AG09309 (cell line): Measurements from ENCODE around the gene BCAR3.

Experiments
- DNase-seq: peaks from one replicate; pipeline ENCODE4 v3.0.0-alpha.2; 2010; ENCODE audit warnings: low read depth
- H3K4me3 ChIP-seq: 2 replicates; pipeline ENCODE4 v1.5.1; 2011; ENCODE audit warnings: mild to moderate bottlenecking, low read depth, low read length, moderate library complexity; ENCODE audit not compliant: control insufficient read depth
- CTCF ChIP-seq: IDR thresholded peaks from 2 replicates; pipeline ENCODE4 v1.5.1; 2011; ENCODE audit warnings: mild to moderate bottlenecking, low read depth, low read length, inconsistent platforms; ENCODE audit not compliant: insufficient read depth, control insufficient read depth; ENCODE audit errors: missing control alignments

The BCAR3 gene

DNA sequence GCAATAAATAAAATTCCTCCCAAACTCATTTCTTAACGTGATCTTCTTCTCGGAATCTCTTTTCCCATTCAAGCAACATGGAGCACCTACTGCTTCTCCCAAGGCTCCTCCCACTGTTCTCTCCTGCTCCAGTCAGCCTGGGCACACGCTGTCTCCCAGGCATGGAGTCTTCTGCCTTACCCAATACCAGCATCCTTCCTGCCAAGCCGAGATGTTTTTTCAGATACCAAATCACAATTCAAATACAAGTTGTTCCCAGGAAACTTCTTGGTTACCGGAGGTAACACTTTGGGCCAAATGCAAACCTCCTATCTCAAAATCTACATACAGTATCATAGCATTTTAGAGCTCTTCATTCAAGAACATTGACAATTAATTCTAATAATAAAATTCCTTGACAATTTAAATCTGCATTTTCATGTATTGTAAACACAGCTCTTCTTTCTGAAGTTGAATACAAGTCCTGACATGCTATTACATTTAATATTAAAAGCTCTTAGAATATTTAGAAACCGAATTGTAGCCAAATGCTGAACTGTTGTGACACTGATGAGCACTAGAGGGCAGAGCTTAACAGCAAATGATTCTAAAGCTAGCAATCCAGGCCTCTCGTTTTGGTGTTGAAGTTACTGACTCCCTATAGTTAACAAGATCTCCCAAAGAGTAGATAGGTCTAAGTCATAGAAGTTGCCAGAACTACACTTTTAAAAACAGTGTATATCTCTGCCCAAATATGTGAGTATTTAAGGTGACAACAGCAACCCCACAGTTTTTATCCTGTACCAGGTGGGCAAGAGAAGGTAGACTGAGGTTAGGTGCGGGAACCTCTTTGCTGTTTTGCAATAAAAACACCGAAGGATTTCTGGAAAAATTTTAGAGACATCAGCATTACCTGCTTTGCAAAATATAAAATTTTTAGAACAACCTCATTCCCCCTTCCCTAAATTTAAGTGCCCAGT is 52.3 kb downstream of the BCAR3 start:
- peak; percentile 71 for TF ChIP-seq CTCF
- no peak for DNase-seq
- no peak overlapping the region for H3K4me3 ChIP-seq

GRCh38 chr1:93628681-93629080 is 53.0 kb downstream of the BCAR3 start:
- TF ChIP-seq CTCF = no peak
- DNase-seq = no peak
- H3K4me3 ChIP-seq = no peak overlapping the region

GRCh38 chr1:93625582-93626327 is 55.9 kb downstream of the BCAR3 start:
- TF ChIP-seq CTCF = no peak
- peak; percentile 59 for DNase-seq

GRCh38 chr1:93623875-93624274 is 57.8 kb downstream of the BCAR3 start:
- H3K4me3 ChIP-seq = no peak overlapping the region
- no peak for TF ChIP-seq CTCF
- DNase-seq = peak; percentile 59

More at GRCh38 chr1:93625582-93626327, 55.9 kb downstream of the BCAR3 start:
- no peak overlapping the region for H3K4me3 ChIP-seq

DNA sequence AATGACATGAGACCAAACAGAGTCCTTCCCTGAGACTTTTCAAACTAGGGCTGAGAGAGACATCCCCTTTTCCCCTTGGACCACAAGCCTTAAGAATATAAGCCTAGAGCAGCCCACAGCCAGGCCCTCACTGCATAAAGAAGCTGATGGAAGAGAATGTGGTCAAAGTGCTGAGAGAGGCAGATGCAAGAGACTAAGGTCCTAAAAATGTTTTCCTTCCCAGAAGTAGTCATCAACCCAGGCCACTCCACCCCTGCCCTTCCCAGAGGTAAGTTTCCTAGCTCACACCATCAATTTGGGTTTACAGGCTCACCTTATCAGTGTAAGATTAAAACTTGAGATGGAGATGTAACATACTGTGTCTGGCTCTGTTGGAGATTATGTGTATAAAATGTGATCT is 58.2 kb downstream of the BCAR3 start:
- no peak for DNase-seq
- TF ChIP-seq CTCF = no peak
- no peak overlapping the region for H3K4me3 ChIP-seq

DNA sequence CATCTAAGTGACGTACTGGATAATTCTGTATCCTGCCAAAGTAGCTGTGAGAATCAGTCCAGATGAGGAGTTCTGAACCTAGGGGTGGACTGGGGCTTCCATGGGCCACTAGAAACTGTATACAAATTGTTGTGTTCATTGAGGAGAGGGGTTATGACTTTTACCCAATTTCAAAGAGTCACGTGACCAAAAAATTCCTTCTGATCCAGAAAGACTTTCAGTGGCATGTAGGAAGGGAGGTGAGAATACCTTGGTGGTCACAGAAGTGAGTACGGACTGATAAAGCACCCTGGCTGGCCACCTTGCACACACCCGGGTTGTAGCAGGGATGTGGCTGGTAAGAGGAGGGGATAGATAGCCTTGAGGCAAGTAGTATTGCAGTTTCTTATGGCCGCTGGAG is 60.4 kb downstream of the BCAR3 start:
- H3K4me3 ChIP-seq = no peak overlapping the region
- no peak for TF ChIP-seq CTCF
- no peak for DNase-seq
